ENCODE measurements around the gene FKBP3. TPM values are rescaled to one million over a fixed set of nuclear protein-coding genes. Genes with fewer than 3 reads are reported as not detected.

FKBP3 gene
- total and polyA plus RNA-seq, 4 donors, result 30.6 to 76.5 (median 41.0) TPM

DNA sequence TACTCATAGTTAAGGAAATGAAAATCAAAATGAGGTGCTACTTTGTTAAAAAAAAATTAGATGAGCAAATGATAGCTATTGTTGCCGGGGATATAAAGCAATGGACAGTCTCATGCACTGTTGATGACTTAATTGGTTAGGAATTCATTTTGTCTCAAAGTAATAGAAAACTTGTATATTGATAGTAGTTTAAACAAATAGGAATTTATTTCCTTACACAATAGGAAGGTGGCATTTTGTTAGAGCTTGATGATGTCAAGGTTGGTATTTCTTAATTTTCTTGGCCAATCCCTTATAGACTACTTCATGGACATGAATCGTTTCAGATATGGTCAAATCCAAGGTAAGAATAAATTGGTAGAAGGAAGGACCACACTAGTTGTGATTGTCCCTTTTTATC, 42.6 kb downstream of the FKBP3 start:
- no peak overlapping the region for H3K9ac ChIP-seq (ENCODE audit: insufficient read depth in 1 of 2, low read length in 2 of 2)
- H3K4me3 ChIP-seq, result no peak overlapping the region
- H3K27ac ChIP-seq (ENCODE audit: low read depth in 1 of 2, low read length in 1 of 2), result no peak overlapping the region
- TF ChIP-seq, protein P1, sequence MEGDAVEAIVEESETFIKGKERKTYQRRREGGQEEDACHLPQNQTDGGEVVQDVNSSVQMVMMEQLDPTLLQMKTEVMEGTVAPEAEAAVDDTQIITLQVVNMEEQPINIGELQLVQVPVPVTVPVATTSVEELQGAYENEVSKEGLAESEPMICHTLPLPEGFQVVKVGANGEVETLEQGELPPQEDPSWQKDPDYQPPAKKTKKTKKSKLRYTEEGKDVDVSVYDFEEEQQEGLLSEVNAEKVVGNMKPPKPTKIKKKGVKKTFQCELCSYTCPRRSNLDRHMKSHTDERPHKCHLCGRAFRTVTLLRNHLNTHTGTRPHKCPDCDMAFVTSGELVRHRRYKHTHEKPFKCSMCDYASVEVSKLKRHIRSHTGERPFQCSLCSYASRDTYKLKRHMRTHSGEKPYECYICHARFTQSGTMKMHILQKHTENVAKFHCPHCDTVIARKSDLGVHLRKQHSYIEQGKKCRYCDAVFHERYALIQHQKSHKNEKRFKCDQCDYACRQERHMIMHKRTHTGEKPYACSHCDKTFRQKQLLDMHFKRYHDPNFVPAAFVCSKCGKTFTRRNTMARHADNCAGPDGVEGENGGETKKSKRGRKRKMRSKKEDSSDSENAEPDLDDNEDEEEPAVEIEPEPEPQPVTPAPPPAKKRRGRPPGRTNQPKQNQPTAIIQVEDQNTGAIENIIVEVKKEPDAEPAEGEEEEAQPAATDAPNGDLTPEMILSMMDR (IDR thresholded peaks at IDR 0.05; ENCODE audit: control extremely low read depth, extremely low read depth), result no peak
- DNase-seq (no peak), ATAC-seq (ENCODE audit: insufficient read depth, low FRiP score) (no peak)
- WGBS, 2 donors, result 72 to 87% methylated on average over 2 of the region's 2 CpGs
- peaks cover 9 to 11% (median 10%) of the 10 kb centered on the region in 4 donors for H3K36me3 ChIP-seq (ENCODE audit: control insufficient read depth in 4 of 4, insufficient read depth in 4 of 4, low read length in 4 of 4)
- H3K4me1 ChIP-seq (ENCODE audit: control insufficient read depth in 5 of 5, insufficient read depth in 5 of 5, low read length in 5 of 5), result peaks cover 0 to 15% (median 0%) of the 10 kb centered on the region in 5 donors
- H3K27me3 ChIP-seq (ENCODE audit: control insufficient read depth in 3 of 3, insufficient read depth in 3 of 3, low read length in 2 of 3), result no peaks in the 10 kb centered on the region
- H3K9me3 ChIP-seq (ENCODE audit: control insufficient read depth in 4 of 4, insufficient read depth in 3 of 4, low read length in 3 of 4), result no peaks in the 10 kb centered on the region

DNA sequence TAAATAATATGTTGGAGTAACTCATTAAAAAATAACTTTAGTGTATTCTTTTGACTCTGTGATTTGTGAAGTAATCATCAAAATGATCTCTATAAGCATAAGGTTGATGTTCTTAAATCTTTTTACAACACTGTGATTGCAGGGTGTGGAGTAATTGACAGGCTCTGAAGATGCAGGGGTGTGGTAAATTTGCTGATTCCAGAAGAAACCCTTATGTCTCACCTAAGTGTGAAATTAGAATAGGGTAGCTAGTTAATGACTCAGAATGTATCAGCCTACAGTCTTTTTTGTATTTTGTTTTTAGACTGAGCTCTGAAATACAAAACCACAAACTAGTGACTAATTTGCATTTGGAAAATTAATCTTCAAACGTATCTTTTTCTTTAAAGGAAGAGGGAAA, 44.5 kb downstream of the FKBP3 start:
- TF ChIP-seq, protein P1 (IDR thresholded peaks at IDR 0.05; ENCODE audit: control extremely low read depth, extremely low read depth), result no peak
- H3K36me3 ChIP-seq (ENCODE audit: control insufficient read depth in 4 of 4, insufficient read depth in 4 of 4, low read length in 4 of 4), result peaks cover 0 to 4% (median 2%) of the 10 kb centered on the region in 4 donors
- no peak for DNase-seq
- H3K4me3 ChIP-seq, result no peak overlapping the region
- H3K27me3 ChIP-seq (ENCODE audit: control insufficient read depth in 3 of 3, insufficient read depth in 3 of 3, low read length in 2 of 3), result no peaks in the 10 kb centered on the region
- peaks cover 0 to 21% (median 8%) of the 10 kb centered on the region in 5 donors for H3K4me1 ChIP-seq (ENCODE audit: control insufficient read depth in 5 of 5, insufficient read depth in 5 of 5, low read length in 5 of 5)
- no peak overlapping the region for H3K9ac ChIP-seq (ENCODE audit: insufficient read depth in 1 of 2, low read length in 2 of 2)
- no peaks in the 10 kb centered on the region for H3K9me3 ChIP-seq (ENCODE audit: control insufficient read depth in 4 of 4, insufficient read depth in 3 of 4, low read length in 3 of 4)
- H3K27ac ChIP-seq (ENCODE audit: low read depth in 1 of 2, low read length in 1 of 2), result no peak overlapping the region
- ATAC-seq (ENCODE audit: insufficient read depth, low FRiP score), result no peak
- WGBS, 2 donors, result 41 to 45% methylated on average over 1 of the region's 1 CpG

DNA sequence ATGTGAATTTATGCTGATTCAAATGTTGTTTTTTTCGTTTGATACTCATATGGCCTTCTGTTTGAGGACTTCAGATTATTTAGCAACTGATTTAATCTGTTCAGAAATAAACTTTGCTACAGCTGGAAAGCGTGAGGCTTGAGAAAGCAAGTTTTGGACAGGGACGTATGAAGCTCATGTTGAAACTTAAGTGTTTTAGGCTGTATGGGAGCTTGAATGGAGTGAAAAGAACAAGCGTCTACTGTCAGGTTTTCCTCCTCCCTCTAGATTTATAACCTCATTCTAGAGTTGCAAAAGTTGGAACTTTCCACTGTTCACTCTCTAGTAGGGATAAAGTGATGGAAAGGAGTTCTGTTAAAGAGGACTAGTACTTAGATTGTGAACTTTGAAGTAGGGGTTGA, 49.3 kb downstream of the FKBP3 start:
- H3K36me3 ChIP-seq (ENCODE audit: control insufficient read depth in 4 of 4, insufficient read depth in 4 of 4, low read length in 4 of 4), result peaks cover 0 to 2% (median 0%) of the 10 kb centered on the region in 4 donors
- peak overlapping the region; percentile 87 to 92 for H3K9ac ChIP-seq (ENCODE audit: insufficient read depth in 1 of 2, low read length in 2 of 2)
- peaks cover 0 to 26% (median 8%) of the 10 kb centered on the region in 5 donors for H3K4me1 ChIP-seq (ENCODE audit: control insufficient read depth in 5 of 5, insufficient read depth in 5 of 5, low read length in 5 of 5)
- peak overlapping the region in 1 of 2 donors; percentile 12 for H3K27ac ChIP-seq (ENCODE audit: low read depth in 1 of 2, low read length in 1 of 2)
- TF ChIP-seq, protein P1 (IDR thresholded peaks at IDR 0.05; ENCODE audit: control extremely low read depth, extremely low read depth), result no peak
- 2 to 4% methylated on average over 4 of the region's 4 CpGs for WGBS, 2 donors
- H3K4me3 ChIP-seq, result no peak overlapping the region
- peaks cover 0 to 1% (median 0%) of the 10 kb centered on the region in 4 donors for H3K9me3 ChIP-seq (ENCODE audit: control insufficient read depth in 4 of 4, insufficient read depth in 3 of 4, low read length in 3 of 4)
- DNase-seq, result peak in 2 of 3 donors; percentile 60 to 70
- H3K27me3 ChIP-seq (ENCODE audit: control insufficient read depth in 3 of 3, insufficient read depth in 3 of 3, low read length in 2 of 3), result no peaks in the 10 kb centered on the region
- ATAC-seq (ENCODE audit: insufficient read depth, low FRiP score), result no peak

Measured in lung (tissue), 12 donors.